Hippocampal formation (tissue), 2 donors: Measurements from ENCODE around the gene PGBD5.

Source experiments
- DNase-seq, 2 donors: peaks; one replicate each; lab custom pipeline; 2025; lab: John Stamatoyannopoulos, UW

PGBD5 gene

DNA sequence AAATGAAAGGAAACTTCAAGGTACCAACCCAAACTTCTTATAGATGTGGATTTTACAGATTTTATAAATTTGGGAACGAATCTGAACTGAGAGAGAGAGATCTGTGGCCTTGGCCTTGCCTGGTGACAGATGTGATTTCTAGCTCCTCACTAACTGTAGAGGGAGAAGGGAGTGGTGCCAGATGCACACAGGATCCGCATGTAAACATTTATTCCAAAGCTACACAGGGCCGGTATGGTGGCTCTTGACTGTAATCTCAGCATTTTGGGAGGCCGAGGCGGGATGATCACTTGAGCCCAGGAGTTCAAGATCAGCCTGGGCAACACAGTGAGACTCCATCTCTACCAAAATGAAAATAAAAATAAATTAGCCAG is 77.1 kb downstream of the PGBD5 start:
- DNase-seq = no peak

DNA sequence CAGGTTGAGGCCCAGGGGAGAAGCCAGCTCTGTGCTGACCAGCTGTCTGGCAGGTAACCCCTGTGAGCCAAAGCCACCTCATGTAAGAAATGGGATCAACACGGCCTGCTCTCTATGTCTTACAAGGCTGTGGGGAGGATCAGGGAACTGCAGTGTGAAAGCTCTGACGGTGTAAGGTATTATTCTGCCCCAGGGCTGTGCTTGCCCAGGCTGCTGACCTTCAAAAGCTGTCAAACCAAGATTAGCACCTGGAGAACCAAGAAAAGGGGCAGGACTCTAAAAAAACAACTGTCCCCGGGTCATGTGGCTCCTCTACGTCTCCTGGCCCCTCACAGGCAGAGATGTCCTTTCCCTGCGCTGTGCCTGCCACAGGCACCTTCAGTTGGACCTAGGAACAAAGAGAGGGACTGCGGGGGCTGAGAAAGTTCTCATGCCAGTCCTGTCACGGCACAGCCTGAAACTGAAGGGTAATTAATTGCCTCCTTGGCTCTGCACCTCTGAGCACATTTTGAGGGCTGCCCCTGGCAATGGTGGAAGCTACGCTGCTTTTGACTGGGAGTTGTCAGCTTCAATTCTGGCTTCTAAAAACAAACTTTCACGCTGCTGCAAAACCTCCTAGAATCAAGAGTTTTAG is 77.6 kb downstream of the PGBD5 start:
- no peak for DNase-seq

DNA sequence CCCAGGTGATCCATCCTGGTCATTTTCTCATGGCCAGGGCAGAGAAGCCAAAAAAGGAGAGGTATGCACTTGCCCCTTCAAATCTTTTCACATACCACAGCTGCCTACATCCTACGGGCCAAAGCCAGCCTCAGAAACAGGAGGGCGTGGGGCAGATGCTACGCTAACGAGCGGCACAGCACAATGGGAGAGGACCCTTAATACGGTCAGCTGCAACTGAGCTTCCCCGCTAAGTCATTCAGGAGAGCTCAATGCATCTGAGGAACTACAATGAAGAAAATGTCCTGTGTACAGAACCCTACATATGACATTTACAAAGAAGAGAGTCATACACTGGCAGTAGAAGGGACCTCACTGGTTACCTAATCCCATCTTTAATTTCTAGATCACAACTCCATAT is 78.2 kb downstream of the PGBD5 start:
- no peak for DNase-seq

DNA sequence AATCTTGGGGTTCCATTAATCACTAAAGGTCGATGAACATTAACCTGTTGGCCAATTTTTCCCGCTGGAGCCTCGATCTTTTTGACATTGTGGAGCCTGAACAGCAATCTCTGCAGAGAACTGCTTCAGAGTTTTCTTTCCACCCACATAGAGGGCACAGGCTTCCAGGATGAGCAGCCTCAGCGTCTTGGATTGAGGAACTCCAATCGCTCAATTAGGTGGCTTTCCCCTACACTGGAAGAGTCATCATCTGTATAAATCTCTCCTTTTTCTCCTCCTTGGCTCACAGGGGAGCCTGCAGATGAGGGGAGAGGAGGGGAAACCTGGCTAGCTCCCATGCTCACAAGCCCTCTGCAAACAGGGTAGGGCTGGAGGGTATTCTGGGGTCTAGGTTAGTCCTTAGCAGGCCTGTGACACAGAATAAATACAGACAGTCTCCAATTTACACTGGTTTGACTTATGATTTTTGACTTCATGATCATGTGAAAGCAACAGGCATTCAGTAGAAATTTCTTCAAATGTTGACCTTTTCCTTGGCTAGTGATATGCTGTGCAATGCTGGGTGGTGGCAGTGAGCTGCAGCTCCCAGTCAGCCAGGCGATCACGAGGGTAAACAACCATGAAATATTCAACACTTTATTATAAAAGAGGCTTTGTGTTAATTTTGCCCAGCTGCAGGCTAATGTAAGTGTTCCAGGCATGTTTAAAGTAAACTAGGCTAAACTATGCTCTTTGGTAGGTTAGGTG is 80.8 kb downstream of the PGBD5 start:
- peak; percentile 54 to 87 for DNase-seq

DNA sequence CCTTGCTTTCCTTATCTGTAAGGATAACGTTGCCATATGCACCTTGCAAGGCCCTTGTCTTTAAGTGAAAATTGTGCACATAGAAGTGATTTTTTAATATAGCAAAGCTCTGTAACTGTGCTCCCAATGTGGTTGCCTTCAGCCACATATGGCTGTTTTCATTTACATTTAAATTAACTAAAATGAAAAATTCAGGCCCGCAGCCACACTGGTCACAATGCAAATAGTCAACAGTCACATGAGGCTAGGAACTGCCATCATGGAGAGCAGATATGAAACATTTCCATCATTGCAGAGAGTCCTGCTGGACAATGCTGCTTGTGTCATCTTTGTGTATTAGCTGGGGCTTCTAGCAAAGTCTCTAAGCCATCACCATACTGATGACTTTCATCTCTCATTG is 83.4 kb downstream of the PGBD5 start:
- DNase-seq = no peak

DNA sequence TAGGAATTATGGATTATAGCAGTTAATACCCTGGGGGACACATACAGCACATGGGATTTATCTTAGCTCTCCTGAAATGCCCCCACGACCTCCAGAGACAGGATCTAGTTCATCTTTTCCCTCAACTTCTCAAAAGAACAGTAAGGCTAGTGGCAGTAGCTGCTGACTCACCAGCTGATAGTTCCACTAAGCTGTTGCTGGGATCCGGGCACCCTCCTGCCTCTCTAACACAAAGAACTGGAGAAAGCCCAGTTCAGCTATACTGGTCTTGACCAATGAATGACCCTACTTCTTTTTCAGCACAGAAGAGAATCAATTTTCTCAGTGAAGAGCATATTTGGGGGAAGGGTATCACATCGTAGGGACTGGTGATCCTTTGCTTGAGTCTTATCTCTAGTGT is 84.1 kb downstream of the PGBD5 start:
- DNase-seq = no peak

DNA sequence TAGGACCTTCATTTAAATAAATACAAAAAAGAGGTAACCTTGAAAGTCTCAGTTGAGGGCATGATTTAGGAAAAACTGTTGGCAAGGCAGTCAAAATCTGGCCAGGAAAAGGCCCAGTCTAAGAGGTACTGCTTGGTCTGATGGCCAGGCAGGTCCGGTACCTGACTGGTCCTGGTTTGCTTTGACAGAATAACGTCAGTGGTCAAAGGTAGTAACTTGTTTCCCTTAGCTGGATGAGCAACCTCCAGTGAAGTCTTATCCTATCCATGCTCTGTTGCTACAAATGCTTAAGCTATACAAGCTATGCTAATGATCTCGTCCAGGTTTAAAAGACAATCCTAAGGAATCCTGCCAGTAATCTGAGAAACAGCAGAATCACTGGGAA is 85.0 kb downstream of the PGBD5 start:
- DNase-seq = no peak

DNA sequence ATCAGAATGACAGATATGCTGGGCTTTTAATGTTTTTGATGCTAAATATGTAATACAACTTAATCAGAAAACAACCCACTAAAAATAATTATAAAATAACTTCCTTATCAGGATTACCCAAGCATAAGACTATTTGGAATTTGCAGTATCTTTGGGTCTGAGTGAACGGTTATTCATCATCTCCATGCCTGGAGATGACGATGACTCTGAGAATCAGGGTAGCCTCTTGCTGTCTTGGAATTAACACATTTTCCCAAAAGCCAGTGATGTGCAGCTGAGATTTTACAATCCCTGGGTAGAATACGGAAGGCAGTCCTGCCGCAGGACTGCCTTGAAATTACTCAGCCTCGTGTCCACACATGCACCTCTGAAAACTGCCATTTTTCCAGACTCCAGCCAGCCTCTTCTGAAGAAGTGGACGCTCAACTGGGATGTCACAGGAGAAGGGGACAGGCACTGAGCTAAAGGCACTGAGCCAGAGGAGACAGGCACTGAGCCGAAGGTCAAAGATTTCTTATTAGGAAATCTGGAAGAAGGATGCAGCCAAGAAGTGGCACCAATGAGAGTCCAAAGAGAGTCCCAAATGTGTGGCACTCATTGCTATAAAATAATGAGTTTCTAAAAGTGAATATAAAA is 85.5 kb downstream of the PGBD5 start:
- DNase-seq = no peak

DNA sequence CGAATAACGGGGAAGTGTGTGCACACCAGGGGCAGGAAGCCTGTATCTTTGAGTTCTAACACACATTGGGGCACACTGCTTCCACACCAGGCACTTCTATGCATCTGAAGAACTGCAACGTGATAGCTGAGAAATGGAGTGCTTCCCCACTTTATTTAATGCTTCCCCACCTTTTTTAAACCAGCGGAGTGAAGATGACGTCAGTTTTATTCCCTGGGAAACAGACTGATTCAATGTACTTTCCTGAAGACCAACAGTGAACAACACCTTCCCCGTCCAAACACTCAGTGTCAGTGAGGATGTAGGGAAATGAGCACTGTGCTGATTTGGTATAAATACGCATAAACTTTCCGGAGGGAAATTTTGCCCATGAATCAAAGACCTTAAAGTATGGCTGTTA is 87.1 kb downstream of the PGBD5 start:
- DNase-seq = no peak

DNA sequence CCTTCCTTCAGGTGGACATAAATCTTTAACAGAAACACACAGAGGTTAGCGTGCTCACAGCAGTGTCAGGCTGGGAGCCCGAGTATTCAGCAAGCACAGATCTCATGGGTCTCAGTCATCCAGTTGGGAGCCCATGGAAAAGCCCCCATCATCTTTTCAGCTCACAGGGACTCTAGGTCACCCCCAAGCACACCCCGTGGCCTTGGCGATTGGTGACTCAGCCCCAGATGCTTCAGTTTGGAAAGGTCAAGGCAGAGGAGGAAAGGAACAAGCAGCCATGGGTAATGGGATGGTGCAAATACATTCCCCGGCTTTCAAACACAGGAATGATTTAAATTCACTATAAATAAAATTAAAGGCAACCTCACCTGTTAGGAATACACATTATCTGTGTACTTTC is 88.9 kb downstream of the PGBD5 start:
- no peak for DNase-seq

DNA sequence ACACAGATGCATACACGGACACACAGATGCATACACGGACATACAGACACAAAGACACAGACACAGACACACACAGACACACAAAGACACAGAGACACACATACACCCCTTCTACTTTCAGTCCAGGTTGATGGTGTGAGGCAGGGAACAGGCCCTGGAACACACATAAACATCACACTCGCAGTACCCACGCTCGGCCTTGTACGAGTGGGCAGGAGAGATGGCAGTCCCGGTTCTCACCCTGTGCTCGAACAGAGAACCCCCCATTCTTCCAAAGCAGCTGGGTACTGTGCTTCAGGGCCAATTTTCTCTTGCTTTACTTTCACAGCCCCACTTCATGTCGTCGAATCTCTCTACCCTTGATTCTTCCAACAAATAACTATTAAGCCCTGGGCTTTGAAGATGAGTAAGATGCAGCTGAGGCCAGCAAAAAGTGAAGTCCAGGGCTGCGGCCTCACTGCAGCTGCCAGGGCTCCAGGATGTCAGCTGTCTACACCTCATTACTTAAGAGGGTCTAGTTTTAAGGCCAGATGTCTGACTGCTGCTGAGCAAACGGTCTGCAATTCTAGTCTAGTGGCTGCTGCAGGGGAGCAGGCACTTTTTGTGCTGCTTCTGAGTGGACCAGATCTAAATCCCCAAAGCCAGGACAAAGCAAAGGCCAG is 90.1 kb downstream of the PGBD5 start:
- DNase-seq = no peak

DNA sequence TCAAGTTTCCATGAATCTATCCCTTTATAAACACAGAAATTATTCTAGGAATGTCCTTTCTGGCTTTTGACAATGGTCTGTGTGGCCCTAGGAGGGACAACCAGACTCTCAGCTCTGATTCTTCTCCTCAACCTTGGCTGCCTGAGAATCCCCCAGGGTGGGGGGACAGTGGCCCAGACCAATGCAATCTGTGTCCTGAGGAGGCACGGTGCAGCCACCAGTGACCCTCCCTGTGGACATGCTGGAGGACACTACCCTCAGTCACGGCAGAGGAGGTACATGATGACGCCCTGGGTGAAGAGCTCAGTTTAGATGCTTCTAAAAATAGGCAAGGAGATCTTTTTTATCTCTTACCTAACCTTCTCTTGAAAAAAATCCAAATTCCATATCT is 91.7 kb downstream of the PGBD5 start:
- DNase-seq = no peak

DNA sequence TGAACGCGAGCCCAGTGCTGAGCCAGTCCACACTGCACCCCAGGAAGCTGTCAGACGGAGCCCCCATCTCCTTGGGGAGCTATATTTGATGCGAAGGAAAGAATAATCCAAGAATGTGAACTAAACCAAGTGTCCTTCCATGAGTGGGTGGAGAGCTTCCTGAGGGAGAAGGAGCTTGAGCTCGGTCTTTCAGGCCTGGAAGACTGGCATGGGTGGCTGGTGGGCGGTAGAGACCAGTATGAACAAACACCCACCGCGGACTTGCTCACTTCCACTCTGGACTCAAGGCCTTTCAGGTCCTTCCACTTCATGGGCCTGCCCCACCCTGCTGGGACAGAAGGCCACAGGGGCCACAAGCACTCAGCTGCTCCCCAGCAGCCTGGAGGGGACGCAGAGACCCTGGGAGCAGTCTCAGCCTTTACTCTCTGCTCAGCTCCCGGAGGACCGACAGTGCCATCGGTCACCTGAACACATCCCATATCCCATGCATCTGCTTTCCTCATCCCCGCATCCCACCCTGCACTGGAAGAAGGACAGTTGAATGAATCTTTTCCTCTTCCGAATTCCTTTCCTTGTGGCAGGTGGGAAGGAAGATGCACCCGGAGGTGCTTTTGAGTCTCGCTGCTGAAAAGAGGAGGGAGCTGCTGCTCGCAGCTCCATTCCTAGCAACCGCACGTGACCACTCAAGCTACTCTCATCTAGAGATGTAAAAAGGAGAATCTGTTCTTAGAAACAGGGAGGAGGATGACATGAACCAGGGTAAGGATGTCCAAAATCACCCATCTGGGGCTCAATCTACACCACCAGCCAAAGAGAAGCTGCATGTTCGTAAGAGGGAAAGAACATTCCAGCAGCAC is 92.3 kb downstream of the PGBD5 start:
- peak in 1 of 2 donors; percentile 48 for DNase-seq

DNA sequence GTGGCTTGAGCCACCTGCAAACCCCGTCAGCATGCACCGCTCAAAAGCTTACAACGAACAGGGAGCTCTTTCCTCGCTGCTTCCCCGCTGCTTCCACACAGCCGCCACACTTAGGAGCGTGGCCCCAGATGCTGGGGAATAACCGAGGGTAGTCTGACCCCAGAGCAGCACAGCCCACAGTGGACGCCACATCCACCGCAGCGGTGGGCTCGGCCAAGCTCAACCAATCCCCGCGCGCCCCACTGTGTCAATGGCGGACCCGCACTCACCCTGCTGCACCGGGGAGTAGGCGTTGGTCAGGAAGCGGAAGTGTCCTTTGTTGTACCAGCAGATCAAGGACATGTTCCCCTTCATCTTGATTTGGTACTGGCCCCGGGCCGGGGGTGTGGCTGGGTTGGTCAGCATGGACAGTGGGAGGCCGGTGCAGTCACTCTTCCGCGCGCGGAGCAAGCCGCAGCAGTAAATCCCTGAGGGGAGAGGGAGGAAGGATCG is 93.5 kb downstream of the PGBD5 start:
- no peak for DNase-seq

DNA sequence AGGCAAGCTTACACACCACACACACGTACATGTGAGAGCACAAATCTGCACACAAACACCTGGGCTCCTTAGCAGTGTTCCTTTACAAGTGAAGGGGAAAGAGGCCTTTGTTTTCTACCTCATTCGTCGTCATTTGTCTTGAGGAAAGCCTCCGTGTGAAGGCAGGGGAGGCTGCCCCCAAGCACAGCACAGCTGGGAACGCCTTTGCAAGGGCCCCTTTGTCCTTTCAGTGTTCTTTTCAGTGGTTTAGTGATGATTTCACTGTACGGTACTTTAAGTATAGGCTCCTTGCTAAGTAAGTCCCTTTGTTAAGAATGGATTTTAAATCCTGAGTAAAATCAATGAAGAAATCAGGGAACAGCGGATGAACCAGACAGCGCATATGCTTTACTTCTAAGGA is 94.1 kb downstream of the PGBD5 start:
- DNase-seq = no peak

DNA sequence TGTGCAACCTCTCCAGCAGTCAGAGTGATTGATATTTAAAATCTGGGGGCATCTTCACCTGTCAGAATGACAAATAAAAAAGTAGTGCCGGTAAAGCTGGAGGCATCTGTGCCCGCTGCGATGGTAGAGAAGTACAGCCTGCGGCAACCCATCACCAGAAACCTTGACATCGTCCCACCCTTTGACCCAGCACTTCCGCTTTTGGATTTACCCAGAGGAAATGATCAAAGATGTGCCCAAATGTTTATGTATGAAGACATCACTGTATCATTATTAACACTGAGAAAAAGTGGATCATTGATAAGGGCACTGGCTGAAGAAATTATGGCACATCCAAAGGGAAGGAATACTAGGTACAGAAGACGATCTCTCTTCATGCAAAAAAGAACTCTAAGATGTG is 96.0 kb downstream of the PGBD5 start:
- DNase-seq = no peak

DNA sequence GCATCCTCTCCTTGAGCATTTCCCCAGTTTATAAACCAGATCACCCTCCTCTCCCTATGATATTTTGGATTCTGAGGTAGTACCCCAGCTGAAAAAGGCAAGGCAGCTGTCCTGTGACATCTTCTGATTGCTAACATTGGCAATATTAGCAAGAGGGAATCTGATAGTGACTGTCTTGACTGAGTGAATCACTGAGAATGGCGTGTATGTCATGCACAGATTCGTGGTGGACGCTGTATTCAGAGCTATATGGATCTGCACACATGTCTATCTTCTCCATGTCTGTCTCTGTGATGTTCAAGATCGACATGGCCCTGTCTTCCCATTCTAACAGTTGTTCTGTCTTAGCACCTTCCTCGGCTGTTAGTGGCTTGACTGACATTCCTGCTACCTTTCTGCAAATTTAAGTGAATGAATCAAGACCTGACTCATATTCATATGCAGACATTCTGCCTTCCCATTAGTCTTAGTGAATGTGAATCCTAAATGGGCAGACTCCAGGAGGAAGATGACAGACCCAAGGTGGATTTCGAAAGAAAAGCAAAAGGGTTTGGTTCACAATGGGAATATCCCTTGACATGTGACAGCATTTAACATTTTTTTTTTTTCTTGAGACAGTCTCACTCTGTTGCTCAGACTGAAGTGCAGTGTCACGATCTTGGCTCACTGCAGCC is 97.7 kb downstream of the PGBD5 start:
- DNase-seq = no peak

DNA sequence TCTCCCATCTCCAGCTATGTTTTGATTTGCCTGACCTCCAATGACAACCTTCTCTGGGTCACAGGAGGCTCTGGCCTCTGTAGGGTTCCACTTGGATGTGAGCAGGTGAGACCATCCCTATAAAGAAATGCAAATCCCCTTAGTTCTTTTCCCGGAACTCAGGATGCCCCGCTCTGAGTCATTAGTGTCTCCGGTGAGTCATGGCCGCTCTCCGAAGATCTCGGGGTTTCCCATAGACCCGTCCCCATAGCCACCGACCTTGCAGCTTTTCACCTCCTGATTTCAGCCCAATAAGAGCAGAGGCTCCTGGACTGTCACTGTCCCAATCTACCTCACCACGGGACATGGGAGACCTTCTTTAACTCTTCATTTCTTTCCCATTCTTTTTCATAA is 98.2 kb downstream of the PGBD5 start:
- DNase-seq = no peak

DNA sequence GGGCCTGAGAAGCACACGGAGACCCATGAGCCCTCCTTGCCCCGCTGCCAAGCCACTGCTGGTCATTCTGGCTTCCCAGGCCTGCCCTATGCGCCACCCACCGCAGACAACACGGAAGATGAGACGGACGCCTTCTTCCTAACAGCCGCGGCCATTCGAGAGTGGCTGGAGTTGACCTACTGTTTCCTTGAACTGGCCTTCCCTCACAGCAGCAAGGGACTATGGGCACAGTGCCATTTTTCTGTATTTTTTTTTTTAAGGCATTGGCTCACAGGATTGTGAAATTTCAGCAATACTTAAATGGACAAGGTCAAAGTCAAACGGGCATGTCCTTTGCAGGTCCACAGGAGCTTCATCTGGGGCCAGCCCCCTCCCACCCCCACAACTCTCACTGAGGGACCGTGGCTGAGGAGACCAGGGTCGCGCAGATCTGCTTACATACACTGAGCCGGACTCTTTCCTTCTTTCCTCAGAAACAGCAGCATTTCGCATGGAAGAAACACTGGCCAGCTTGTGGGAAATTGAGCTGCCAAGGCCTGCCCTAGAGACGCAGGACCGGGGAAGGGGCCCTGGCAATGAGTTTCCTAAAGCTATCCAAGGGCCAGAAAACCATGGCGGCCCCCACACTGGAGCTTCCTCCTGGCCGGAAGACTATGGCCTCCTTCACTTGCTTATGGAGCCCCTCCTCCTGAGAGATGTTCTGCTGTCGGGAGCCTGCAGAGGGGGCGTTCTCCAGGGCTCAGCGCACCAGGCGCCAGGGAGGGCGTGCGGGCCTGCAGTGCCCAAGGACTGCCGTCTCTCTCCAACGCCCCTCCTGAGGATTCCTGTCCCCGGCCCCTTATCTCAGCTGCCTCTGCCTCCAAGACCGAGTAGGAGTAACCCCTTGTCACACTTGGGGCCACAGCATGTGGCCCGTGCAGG is 98.9 kb downstream of the PGBD5 start:
- DNase-seq = no peak

DNA sequence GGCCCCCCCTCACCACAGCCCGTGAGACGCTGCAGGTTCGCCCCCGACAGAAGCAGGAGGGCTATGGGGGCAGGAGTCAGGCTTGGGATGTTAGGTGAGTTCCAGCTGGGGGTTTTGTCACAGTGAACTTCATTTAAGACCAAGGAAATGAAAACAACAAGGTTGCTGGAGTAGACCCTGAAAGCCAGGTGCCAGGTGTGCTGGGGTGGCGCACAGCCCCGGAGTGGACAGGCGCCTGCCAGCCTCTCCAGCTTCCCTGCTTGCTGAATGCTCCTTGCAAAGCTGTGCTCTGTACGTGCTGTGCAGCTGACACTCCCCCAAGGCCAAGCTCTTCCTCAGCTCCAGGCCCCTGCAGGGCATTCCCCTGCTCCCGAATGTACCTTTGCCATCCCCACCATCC is 102.4 kb downstream of the PGBD5 start:
- no peak for DNase-seq
